Measurements from ENCODE around the gene MAPK9. TPM values are rescaled to one million over a fixed set of nuclear protein-coding genes. Genes with fewer than 3 reads are reported as not detected.

The MAPK9 gene
- total RNA-seq, 1 experiment from 2014 or later, result 65.4 TPM

GRCh38 chr5:180234271-180234670, 57.6 kb downstream of the MAPK9 start:
- TF ChIP-seq CTCF (IDR thresholded peaks at IDR 0.05; ENCODE audit: unreplicated experiment), result no peak
- no peak for DNase-seq
- no TSS peak for BruUV-seq (replicated peaks)
- CTCF ChIA-PET, result no interaction called here
- H3K4me1 Mint-ChIP-seq (ENCODE audit: low read depth, unreplicated experiment), result no peaks in the 10 kb centered on the region
- peaks cover 31% of the 10 kb centered on the region for H3K36me3 Mint-ChIP-seq (ENCODE audit: insufficient read depth, unreplicated experiment)
- H3K27ac Mint-ChIP-seq (ENCODE audit: unreplicated experiment), result no peak overlapping the region
- intact Hi-C loops (cut with micrococcal nuclease; ENCODE audit: unreplicated experiment), result no loop called here
- no peak overlapping the region for H3K4me3 Mint-ChIP-seq (ENCODE audit: low read depth, unreplicated experiment)
- no peaks in the 10 kb centered on the region for H3K27me3 Mint-ChIP-seq (ENCODE audit: unreplicated experiment)
- H3K9me3 Mint-ChIP-seq (ENCODE audit: low read depth, unreplicated experiment), result peaks cover 10% of the 10 kb centered on the region

- H3K27ac Mint-ChIP-seq (ENCODE audit: unreplicated experiment), result no peak overlapping the region
- no peak overlapping the region for H3K4me3 Mint-ChIP-seq (ENCODE audit: low read depth, unreplicated experiment)
- no TSS peak for BruUV-seq (replicated peaks)
- no peaks in the 10 kb centered on the region for H3K4me1 Mint-ChIP-seq (ENCODE audit: low read depth, unreplicated experiment)
- CTCF ChIA-PET, result no interaction called here
- no peak for TF ChIP-seq CTCF (IDR thresholded peaks at IDR 0.05; ENCODE audit: unreplicated experiment)
- peaks cover 29% of the 10 kb centered on the region for H3K36me3 Mint-ChIP-seq (ENCODE audit: insufficient read depth, unreplicated experiment)
- intact Hi-C loops (cut with micrococcal nuclease; ENCODE audit: unreplicated experiment), result no loop called here
- no peaks in the 10 kb centered on the region for H3K27me3 Mint-ChIP-seq (ENCODE audit: unreplicated experiment)
- DNase-seq, result no peak
- peaks cover 10% of the 10 kb centered on the region for H3K9me3 Mint-ChIP-seq (ENCODE audit: low read depth, unreplicated experiment)
Measured at GRCh38 chr5:180233729-180234128, 58.2 kb downstream of the MAPK9 start.

- no peak for TF ChIP-seq CTCF (IDR thresholded peaks at IDR 0.05; ENCODE audit: unreplicated experiment)
- Mint-ChIP-seq H3K27me3 (ENCODE audit: unreplicated experiment) (no peaks in the 10 kb centered on the region), H3K4me1 (ENCODE audit: low read depth, unreplicated experiment) (no peaks in the 10 kb centered on the region), H3K36me3 (ENCODE audit: insufficient read depth, unreplicated experiment) (peaks cover 16% of the 10 kb centered on the region), H3K27ac (ENCODE audit: unreplicated experiment) (no peak overlapping the region), H3K9me3 (ENCODE audit: low read depth, unreplicated experiment) (peaks cover 15% of the 10 kb centered on the region), H3K4me3 (ENCODE audit: low read depth, unreplicated experiment) (no peak overlapping the region)
- BruUV-seq (replicated peaks), result no TSS peak
- intact Hi-C loops (cut with micrococcal nuclease; ENCODE audit: unreplicated experiment), result no loop called here
- CTCF ChIA-PET, result interaction anchor here (0.5 kb wide), 1 partner anchor 212 kb away, joined by 4 read pairs; no protein-coding TSS in a partner anchor
- no peak for DNase-seq
Measured at GRCh38 chr5:180230017-180230416, 61.9 kb downstream of the MAPK9 start.

- H3K27me3 Mint-ChIP-seq (ENCODE audit: unreplicated experiment), result no peaks in the 10 kb centered on the region
- H3K4me1 Mint-ChIP-seq (ENCODE audit: low read depth, unreplicated experiment), result no peaks in the 10 kb centered on the region
- intact Hi-C loops (cut with micrococcal nuclease; ENCODE audit: unreplicated experiment), result no loop called here
- peaks cover 4% of the 10 kb centered on the region for H3K36me3 Mint-ChIP-seq (ENCODE audit: insufficient read depth, unreplicated experiment)
- no peak overlapping the region for H3K4me3 Mint-ChIP-seq (ENCODE audit: low read depth, unreplicated experiment)
- H3K9me3 Mint-ChIP-seq (ENCODE audit: low read depth, unreplicated experiment), result peaks cover 33% of the 10 kb centered on the region
- no peak for DNase-seq
- H3K27ac Mint-ChIP-seq (ENCODE audit: unreplicated experiment), result no peak overlapping the region
- CTCF ChIA-PET, result no interaction called here
- no TSS peak for BruUV-seq (replicated peaks)
- no peak for TF ChIP-seq CTCF (IDR thresholded peaks at IDR 0.05; ENCODE audit: unreplicated experiment)
Measured at GRCh38 chr5:180222056-180222455, 69.8 kb downstream of the MAPK9 start.
